HUDEP-2 (cell line): ENCODE results near the gene BRAT1.

Source experiments
- DNase-seq, 76 experiments: peaks; one replicate each; lab custom pipeline; 2025; ENCODE audit not compliant: unreplicated experiment in 76 of 76; lab: John Stamatoyannopoulos, UW

BRAT1 gene

DNA sequence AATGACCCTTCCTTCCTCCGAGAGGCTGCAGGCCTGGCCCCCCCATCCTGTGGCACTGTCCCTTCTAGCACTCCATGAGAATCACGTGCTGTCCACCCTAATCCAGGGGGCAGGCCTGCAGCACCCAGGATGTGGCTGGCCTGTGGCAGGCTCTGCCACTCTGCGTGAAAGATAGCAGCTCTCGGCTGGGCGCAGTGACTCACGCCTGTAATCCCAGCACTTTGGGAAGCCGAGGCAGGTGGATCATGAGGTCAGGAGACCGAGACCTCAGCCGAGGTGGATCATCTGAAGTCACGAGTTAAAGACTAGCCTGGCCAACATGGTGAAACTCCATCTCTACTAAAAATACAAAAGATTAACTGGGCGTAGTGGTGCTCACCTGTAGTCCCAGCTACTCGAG lies 54.6 kb downstream of the BRAT1 start:
- no peak for DNase-seq

- no peak for DNase-seq
Measured at GRCh38 chr7:2499719-2500430, 55.4 kb downstream of the BRAT1 start.

- DNase-seq, result no peak
Measured at GRCh38 chr7:2499181-2499580, 56.1 kb downstream of the BRAT1 start.

GRCh38 chr7:2498708-2499107 lies 56.6 kb downstream of the BRAT1 start:
- DNase-seq, result no peak

DNA sequence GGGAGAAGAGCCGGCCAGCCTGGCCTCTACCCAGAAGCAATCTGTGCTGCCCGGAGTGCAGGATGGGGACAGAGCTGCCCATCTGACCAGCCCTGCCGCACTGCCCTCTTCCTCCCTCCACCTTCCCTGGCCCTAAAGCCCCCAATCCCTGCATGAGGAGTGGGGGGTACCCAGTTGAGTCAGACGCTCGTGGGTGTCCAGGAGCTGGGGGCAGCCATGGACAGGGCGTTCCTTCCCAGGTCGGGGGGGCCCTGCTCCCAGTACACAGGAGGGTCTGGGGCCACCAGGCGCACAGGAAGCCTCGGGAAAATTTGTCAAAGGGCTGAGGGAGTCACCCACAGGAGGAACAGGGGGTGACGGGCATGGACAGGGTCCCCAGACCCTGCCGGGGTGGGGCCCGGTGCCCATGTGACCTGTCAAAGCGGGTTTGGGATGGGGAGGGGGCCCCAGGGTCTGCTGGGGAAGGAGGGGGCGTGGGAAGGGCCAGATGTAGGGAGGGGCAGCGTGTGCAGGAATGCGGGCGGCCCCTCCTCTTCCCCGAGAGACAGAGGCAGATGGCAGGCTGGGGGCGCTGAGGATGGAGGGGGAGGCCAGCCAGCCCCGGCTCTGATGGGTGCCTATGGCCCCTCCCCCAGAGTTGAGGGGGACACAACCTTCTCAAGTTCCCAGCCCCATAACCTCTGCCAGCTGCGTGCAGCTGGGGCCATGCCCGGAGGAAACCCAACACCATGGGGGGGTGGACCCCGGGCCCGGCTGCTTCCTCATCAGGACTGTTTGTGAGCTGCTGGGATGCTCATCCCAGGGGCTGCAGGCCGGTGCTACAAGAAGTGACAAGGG lies 57.6 kb downstream of the BRAT1 start:
- no peak for DNase-seq

DNA sequence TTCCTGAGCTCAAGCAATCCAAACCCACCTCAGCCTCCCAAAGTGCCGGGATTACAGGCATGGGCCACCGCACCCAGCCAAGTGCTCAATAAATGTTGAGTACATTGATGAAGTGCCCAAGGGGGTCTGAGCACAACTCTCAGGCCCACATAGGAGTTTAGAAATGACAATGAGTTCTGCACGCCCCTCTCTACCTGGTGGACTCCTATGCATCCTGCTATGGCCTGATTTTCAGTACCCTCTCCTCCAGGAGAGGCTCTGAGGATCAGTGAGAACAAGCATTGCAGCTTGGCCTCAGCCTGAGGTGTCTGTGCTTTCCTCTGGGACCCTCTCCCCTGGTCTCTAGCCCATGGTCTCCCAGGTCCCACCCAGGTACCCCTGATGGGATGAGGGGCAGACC lies 58.3 kb downstream of the BRAT1 start:
- DNase-seq, result no peak

DNA sequence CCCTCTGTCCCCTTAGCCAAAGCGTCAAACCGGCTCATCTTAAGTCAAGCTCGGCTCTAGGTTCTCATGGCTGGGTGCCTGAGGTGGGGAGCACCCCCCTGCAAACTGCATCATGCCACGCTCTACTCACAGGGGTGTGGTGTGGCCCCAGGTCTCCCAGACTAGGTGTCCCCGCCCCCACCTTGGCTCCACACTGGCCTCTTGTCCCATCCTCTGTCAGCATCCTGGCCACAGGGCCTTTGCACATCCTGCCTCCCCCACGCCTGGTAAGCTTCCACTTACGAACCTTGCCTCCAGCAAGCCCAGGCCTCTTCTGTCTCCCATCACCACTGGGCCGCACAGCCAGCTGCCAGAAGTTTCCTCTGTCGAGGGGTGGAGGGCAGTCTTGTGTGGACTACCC lies 58.9 kb downstream of the BRAT1 start:
- DNase-seq, result no peak

DNA sequence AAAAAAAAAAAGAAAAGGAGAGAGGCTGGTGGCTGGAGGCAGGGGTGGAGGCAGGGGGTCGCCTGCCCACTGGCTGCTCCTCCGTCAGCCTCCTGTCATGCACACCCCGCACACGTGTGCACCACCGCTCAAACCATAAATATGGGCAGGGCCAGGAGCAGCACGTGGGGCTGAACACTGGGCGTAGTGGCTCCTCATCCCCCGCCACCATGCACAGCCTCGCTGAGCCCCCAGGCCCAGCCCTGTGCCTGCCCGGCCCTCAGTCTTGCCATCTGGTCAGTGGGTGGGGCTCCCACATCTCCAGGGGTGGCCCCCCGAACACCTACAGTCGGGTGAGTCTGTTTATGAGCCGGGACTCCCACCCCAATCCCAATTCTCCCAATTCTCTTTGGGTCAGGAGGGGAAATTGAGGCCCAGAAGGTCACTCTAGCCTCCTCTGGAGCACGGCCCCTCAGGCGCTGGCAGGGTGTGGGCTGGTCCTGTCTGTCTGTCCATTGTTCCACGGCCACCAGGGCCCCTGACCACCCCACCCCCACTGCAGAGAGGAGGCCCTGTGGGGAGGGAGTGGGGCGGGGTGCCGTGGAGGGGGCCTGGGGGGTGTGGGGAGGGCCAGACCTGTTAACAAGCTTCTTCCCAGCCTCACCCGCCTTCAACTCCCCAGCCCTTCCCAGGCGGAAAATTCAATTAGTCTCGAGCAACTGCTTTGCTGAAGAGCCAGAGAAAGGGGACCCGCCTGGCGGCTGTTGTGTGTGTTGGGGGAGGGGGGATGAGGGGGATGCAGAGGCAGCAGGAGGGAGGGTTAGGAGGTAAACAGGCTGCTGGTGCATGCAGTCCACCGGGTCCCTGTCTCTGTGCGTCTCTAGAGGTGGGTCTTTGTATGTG lies 59.7 kb downstream of the BRAT1 start:
- DNase-seq, result no peak

DNA sequence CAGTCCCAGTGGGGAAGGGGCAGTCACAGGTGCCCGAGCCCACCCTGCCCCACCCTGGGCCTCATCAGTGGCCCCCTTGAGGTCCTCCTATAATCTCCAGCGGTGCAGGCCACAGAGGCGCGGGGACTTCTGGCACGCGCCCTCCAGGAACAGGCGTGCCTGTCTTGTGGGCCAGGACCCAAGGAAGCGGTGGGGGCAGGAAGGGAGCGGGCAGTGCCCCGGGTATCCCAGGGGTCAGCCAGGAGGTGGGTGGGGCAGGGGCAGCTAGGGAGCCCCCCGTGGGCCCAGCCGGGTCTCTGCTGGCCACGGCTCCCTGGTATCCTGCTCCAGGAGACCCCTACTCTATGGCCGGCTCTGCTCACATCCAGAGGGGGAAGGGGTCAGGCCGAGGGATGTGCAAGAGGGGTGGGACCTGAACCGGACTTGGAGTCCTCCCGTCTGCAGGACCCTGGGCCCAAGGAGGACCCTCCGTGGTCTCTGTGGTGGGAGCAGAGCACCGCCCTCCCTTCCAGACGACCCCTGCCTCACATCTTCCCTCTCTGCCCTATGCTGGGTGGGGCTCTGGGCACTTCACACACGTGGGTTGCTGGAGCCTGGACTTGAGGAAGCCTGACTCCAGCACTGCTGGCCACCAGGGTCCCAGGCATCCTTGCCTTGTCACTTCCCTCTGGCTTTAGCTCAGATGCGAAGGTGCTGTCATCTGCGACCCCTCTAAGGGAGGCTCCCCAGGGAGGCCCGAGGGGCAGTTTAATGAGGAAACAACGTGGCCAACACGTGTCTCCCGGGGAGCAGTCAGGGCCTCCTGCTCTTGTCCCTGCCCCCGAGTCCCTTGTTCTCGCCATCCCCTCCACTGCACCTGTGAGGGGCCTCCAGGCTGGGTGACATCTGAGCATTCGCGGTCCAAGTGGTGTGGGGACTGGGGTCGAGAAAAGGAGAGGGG lies 60.9 kb downstream of the BRAT1 start:
- no peak for DNase-seq

DNA sequence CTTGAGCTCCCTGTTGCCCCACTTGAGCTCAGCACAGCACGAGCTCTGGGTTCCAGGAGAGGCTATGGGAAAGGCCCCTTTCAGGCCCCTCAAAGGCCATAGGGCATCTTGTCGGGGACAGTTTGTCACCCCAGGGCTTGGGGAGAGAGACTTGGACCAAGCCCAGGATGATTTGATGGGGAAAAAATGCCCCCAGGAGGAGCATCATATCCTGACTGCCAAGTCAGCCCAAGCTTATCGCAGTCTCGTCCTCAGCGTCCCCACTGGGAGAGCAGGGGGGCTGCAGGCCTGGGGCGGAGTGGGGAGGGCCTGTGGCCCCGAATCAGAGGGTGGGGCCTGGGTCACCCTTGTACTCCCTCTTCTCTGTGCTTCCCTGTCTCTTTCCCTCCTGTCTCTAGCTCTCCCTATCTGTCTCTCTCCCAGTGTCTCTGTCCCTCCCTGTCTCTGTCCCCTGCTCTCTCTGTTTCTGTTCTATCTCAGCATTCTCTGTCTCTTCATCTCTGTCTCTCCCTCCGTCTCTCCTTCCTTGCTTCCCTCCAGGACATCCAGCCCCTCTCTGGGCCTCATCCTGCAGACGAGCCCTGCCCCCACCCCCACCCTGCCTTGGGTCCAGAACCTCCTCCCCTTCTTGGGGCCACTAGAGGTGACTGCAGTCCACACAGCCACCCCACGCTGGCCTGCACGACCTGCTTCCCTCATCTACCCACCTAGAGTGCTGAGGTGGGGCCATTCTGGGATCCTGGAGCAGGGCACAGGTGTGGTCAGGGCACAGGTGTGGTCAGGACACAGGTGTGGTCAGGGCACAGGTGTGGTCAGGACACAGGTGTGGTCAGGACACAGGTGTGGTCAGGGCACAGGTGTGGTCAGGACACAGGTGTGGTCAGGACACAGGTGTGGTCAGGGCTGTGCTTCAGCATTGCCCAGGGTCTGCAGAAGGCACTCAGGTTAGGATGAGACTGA lies 61.8 kb downstream of the BRAT1 start:
- no peak for DNase-seq

GRCh38 chr7:2492038-2492437 lies 63.3 kb downstream of the BRAT1 start:
- no peak for DNase-seq

DNA sequence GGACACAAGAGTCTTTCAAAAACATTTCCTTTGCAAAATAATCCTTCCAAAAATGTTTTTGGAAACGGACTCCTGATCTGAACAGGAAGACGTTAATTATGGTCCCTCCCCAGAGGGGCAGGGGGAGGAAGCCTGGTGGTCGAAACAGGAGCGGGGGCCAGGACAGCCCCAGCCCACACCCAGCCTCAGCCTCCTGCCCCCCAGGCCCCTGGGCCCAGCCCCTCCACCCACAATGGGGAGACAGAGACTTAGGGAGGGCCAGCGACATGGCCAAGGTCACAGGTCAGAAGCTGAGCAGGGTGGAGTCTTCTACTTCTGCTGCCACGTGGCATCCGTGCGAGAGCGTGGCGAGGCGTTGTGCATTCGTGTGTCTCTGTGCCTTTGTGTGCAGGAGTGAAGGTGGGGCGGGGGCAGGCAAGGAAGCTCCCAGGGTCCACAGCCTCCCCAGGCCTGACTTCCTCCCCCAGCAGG lies 65.1 kb downstream of the BRAT1 start:
- DNase-seq, result no peak

- no peak for DNase-seq
Measured at GRCh38 chr7:2488681-2489080, 66.6 kb downstream of the BRAT1 start.

GRCh38 chr7:2488272-2488645 lies 67.1 kb downstream of the BRAT1 start:
- no peak for DNase-seq
